ENCODE measurements around the gene RPTOR. TPM values are rescaled to one million over a fixed set of nuclear protein-coding genes. Genes with fewer than 3 reads are reported as not detected.

The RPTOR gene
- total RNA-seq, 4 donors from 2014 or later: 34.1 to 65.8 (median 43.6) TPM

DNA sequence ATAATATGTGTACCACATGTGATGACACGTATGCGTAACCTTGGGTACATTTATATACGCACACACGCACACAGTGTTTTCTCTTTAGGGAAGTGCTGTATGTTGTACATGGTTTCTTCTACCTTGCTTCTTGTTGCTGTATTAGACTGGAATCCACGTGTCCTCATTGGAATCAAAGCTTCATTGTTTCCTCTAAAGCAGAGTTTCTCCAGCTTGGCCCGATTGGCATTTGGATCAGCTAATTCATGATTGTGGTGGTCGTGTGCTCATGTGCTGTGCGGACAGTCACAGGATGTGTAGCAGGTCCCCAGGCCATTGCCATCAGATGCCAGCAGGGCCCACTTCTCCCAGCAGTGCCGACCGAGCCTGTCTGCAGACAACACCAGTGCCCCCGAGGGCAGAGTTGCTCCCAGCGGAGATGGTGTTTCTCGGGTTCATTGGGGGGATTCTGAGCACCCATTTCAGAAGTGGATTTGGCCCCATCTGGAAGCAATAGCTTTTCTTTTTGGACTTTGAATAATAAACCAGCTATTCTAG, 148.4 kb downstream of the RPTOR start:
- DNase-seq (ENCODE audit: extremely low spot score): no peak
- WGBS: 96% methylated on average over 13 of the region's 13 CpGs
- H3K4me3 ChIP-seq: no peak overlapping the region
- H3K27ac ChIP-seq (replicated peaks in 1 of 4): no peak overlapping the region
- H3K4me1 ChIP-seq: peaks cover 4 to 15% (median 5%) of the 10 kb centered on the region in 4 donors
- intact Hi-C loops (cut with DNase I): no loop called here
- H3K36me3 ChIP-seq: no peaks in the 10 kb centered on the region
- TF ChIP-seq POLR2AphosphoS5 (IDR thresholded peaks at IDR 0.05): no peak
- TF ChIP-seq CTCF (IDR thresholded peaks at IDR 0.05): no peak
- no peak for TF ChIP-seq EP300 (IDR thresholded peaks at IDR 0.05)
- no peak for TF ChIP-seq POLR2A (IDR thresholded peaks at IDR 0.05; ENCODE audit: low read depth)
- H3K27me3 ChIP-seq: no peaks in the 10 kb centered on the region
- no peaks in the 10 kb centered on the region for H3K9me3 ChIP-seq

DNA sequence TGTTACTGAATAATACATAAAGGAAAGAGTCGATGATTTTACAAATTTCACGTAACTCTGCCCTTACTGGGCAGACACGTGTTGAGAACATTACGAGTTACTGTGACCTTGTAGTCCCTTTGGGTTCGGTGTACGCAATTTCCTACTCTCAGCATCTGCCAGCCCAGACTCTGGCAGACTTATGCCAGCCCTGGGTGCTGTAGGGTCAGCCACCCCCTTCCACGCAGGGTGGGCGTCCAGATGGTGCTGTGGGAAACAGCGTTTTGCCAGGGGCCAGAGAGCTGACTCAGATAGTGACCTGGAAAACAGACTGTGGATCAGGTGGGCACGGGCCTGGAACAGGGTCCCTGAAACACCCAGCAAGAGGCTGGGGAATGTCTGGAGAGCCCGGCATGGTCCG, 148.9 kb downstream of the RPTOR start:
- DNase-seq (ENCODE audit: extremely low spot score): no peak
- WGBS: 90% methylated on average over 9 of the region's 12 CpGs
- Histone ChIP-seq H3K27ac (replicated peaks in 1 of 4) (no peak overlapping the region), H3K27me3 (no peaks in the 10 kb centered on the region), H3K36me3 (no peaks in the 10 kb centered on the region), H3K9me3 (no peaks in the 10 kb centered on the region), H3K4me3 (no peak overlapping the region), H3K4me1 (peaks cover 4 to 15% (median 5%) of the 10 kb centered on the region in 4 donors)
- intact Hi-C loops (cut with DNase I): no loop called here
- TF ChIP-seq POLR2AphosphoS5 (IDR thresholded peaks at IDR 0.05) (no peak), CTCF (IDR thresholded peaks at IDR 0.05) (no peak), EP300 (IDR thresholded peaks at IDR 0.05) (no peak), POLR2A (IDR thresholded peaks at IDR 0.05; ENCODE audit: low read depth) (no peak)

DNA sequence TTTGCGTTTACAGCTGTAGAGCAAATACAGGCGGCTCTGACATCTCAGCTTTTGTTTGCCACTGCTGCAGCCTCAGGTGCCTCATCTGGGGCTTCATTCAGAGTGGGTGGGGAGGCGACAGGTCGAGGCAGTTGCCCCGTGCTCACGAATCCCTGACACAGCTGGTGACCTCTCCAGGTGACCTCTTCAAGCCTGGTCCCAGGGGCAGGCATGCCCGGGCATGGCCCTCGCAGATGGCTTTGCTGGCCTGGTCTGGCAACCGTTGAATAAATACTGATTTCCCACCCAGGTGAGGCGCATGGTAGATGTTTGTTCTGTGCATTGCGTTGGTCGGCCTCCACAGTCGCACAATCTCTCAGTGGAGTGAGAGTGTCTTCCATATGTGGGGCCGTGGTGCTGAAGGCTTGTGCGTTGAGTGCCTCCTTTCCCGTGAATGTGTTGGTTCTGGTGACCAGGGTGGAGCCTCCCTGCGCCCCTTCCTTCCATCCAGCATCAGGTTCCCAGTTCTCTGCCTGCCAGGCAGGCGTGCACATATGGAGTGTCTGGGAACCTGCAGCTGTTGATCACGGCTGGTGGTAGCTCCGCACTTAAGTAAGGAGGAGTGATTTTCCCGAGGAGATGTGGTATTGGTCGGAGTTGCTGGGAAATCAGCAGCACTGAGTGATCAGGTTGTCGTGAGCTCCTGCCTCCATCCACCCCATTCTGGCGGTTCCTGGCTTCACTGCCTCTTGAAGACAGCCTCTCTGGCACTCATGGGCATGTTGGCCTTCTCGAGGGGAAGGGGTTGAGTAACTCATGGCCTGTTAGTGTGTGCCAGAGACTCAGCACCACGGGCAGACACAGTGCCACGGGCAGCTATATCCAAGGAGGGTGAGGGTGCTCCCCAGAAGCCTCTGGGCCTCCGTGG, 149.7 kb downstream of the RPTOR start:
- H3K4me1 ChIP-seq: peaks cover 4 to 15% (median 5%) of the 10 kb centered on the region in 4 donors
- H3K9me3 ChIP-seq: no peaks in the 10 kb centered on the region
- no peak overlapping the region for H3K27ac ChIP-seq (replicated peaks in 1 of 4)
- intact Hi-C loops (cut with DNase I): no loop called here
- H3K27me3 ChIP-seq: no peaks in the 10 kb centered on the region
- WGBS: 87% methylated on average over 20 of the region's 28 CpGs
- TF ChIP-seq POLR2AphosphoS5 (IDR thresholded peaks at IDR 0.05) (no peak), EP300 (IDR thresholded peaks at IDR 0.05) (no peak), CTCF (IDR thresholded peaks at IDR 0.05) (no peak), POLR2A (IDR thresholded peaks at IDR 0.05; ENCODE audit: low read depth) (no peak)
- DNase-seq (ENCODE audit: extremely low spot score): no peak
- no peaks in the 10 kb centered on the region for H3K36me3 ChIP-seq
- H3K4me3 ChIP-seq: no peak overlapping the region

GRCh38 chr17:80694992-80695912, 150.6 kb downstream of the RPTOR start:
- no peak for TF ChIP-seq EP300 (IDR thresholded peaks at IDR 0.05)
- no peak for TF ChIP-seq CTCF (IDR thresholded peaks at IDR 0.05)
- H3K4me3 ChIP-seq: no peak overlapping the region
- H3K27ac ChIP-seq (replicated peaks in 1 of 4): no peak overlapping the region
- intact Hi-C loops (cut with DNase I): no loop called here
- peaks cover 4 to 15% (median 5%) of the 10 kb centered on the region in 4 donors for H3K4me1 ChIP-seq
- H3K9me3 ChIP-seq: no peaks in the 10 kb centered on the region
- H3K27me3 ChIP-seq: no peaks in the 10 kb centered on the region
- WGBS: 86% methylated on average over 23 of the region's 28 CpGs
- no peaks in the 10 kb centered on the region for H3K36me3 ChIP-seq
- no peak for DNase-seq (ENCODE audit: extremely low spot score)

All from esophagus muscularis mucosa (tissue), 4 donors.